22Rv1 (cell line): ENCODE results near the gene GDF7.

Source experiments
- ZFX ChIP-seq: fragments of 450-650 bp; IDR thresholded peaks from 2 replicates; pipeline ENCODE4 v1.6.1; 2017; ENCODE audit warnings: antibody characterized with exemption, borderline replicate concordance
- TF ChIP-seq, protein P1 (sequence below): fragments of 450-650 bp; IDR thresholded peaks from 2 replicates; pipeline ENCODE4 v1.5.1; 2017; ENCODE audit warnings: mild to moderate bottlenecking

GRCh38 chr2:20674974-20675679, 8.2 kb downstream of the GDF7 start:
- TF ChIP-seq, protein P1, sequence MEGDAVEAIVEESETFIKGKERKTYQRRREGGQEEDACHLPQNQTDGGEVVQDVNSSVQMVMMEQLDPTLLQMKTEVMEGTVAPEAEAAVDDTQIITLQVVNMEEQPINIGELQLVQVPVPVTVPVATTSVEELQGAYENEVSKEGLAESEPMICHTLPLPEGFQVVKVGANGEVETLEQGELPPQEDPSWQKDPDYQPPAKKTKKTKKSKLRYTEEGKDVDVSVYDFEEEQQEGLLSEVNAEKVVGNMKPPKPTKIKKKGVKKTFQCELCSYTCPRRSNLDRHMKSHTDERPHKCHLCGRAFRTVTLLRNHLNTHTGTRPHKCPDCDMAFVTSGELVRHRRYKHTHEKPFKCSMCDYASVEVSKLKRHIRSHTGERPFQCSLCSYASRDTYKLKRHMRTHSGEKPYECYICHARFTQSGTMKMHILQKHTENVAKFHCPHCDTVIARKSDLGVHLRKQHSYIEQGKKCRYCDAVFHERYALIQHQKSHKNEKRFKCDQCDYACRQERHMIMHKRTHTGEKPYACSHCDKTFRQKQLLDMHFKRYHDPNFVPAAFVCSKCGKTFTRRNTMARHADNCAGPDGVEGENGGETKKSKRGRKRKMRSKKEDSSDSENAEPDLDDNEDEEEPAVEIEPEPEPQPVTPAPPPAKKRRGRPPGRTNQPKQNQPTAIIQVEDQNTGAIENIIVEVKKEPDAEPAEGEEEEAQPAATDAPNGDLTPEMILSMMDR: no peak
- TF ChIP-seq ZFX: no peak
